GM21619 (cell line): ENCODE data around the gene JSRP1.

Source experiments
- ATAC-seq: cut with Tn5 transposase; IDR thresholded peaks from one replicate; pipeline ENCODE4 v1.9.1; 2021; ENCODE audit not compliant: unreplicated experiment

Gene JSRP1

GRCh38 chr19:2268480-2268830 lies 12.2 kb upstream of the JSRP1 start:
- ATAC-seq: no peak

GRCh38 chr19:2266183-2266993 lies 10.2 kb upstream of the JSRP1 start:
- ATAC-seq: no peak

- ATAC-seq: no peak
Observed at GRCh38 chr19:2261438-2262172, 5.4 kb upstream of the JSRP1 start.

GRCh38 chr19:2260341-2260805 lies 4.2 kb upstream of the JSRP1 start:
- no peak for ATAC-seq

GRCh38 chr19:2259336-2259735 lies 3.1 kb upstream of the JSRP1 start:
- no peak for ATAC-seq

GRCh38 chr19:2255112-2255845 lies 938 bp downstream of the JSRP1 start:
- ATAC-seq: no peak

- ATAC-seq: no peak
Observed at GRCh38 chr19:2254064-2254872, 1.9 kb downstream of the JSRP1 start.

- ATAC-seq: no peak
Observed at GRCh38 chr19:2253106-2254063, 2.8 kb downstream of the JSRP1 start.

- no peak for ATAC-seq
Observed at GRCh38 chr19:2252797-2253105, 3.5 kb downstream of the JSRP1 start.

- no peak for ATAC-seq
Observed at GRCh38 chr19:2252055-2252796, 4.0 kb downstream of the JSRP1 start.

GRCh38 chr19:2251106-2252054 lies 4.8 kb downstream of the JSRP1 start:
- no peak for ATAC-seq

GRCh38 chr19:2250766-2251105 lies 5.5 kb downstream of the JSRP1 start:
- no peak for ATAC-seq

- ATAC-seq: no peak
Observed at GRCh38 chr19:2249880-2250765, 6.1 kb downstream of the JSRP1 start.

GRCh38 chr19:2249010-2249866 lies 7.0 kb downstream of the JSRP1 start, which contains the start of gene AMH:
AMH (plus strand) TSS chr19:2249323; CDS start chr19:2249333, 10 bp downstream.
- no peak for ATAC-seq

- no peak for ATAC-seq
Observed at GRCh38 chr19:2248136-2249009, 7.8 kb downstream of the JSRP1 start.
